Measurements from ENCODE around the gene RYR1.

The RYR1 gene

GRCh38 chr19:38537071-38537936 is 103.8 kb downstream of the RYR1 start:
- H3K4me3 ChIP-seq (ENCODE audit: low read depth, low read length), result no peak overlapping the region
- TF ChIP-seq CTCF (IDR thresholded peaks at IDR 0.05; ENCODE audit: control insufficient read depth, extremely low read depth, insufficient read depth), result no peak
- no peak for DNase-seq (ENCODE audit: low read depth)

- H3K4me3 ChIP-seq (ENCODE audit: low read depth, low read length), result no peak overlapping the region
- no peak for TF ChIP-seq CTCF (IDR thresholded peaks at IDR 0.05; ENCODE audit: control insufficient read depth, extremely low read depth, insufficient read depth)
- DNase-seq (ENCODE audit: low read depth), result no peak
Measured at GRCh38 chr19:38538386-38538785, 104.9 kb downstream of the RYR1 start.

- no peak for DNase-seq (ENCODE audit: low read depth)
- no peak overlapping the region for H3K4me3 ChIP-seq (ENCODE audit: low read depth, low read length)
- no peak for TF ChIP-seq CTCF (IDR thresholded peaks at IDR 0.05; ENCODE audit: control insufficient read depth, extremely low read depth, insufficient read depth)
Measured at GRCh38 chr19:38538793-38539528, 105.5 kb downstream of the RYR1 start.

GRCh38 chr19:38539751-38540150 is 106.3 kb downstream of the RYR1 start:
- no peak for TF ChIP-seq CTCF (IDR thresholded peaks at IDR 0.05; ENCODE audit: control insufficient read depth, extremely low read depth, insufficient read depth)
- no peak overlapping the region for H3K4me3 ChIP-seq (ENCODE audit: low read depth, low read length)
- DNase-seq (ENCODE audit: low read depth), result no peak

GRCh38 chr19:38542040-38542439 is 108.5 kb downstream of the RYR1 start:
- no peak for DNase-seq (ENCODE audit: low read depth)
- TF ChIP-seq CTCF (IDR thresholded peaks at IDR 0.05; ENCODE audit: control insufficient read depth, extremely low read depth, insufficient read depth), result no peak
- no peak overlapping the region for H3K4me3 ChIP-seq (ENCODE audit: low read depth, low read length)

GRCh38 chr19:38543286-38543806 is 109.9 kb downstream of the RYR1 start:
- no peak for TF ChIP-seq CTCF (IDR thresholded peaks at IDR 0.05; ENCODE audit: control insufficient read depth, extremely low read depth, insufficient read depth)
- DNase-seq (ENCODE audit: low read depth), result no peak
- H3K4me3 ChIP-seq (ENCODE audit: low read depth, low read length), result peak overlapping the region; percentile 36; the same call in 1 of the 2 replicates
